Measurements from ENCODE around the gene GIT1. TPM values are rescaled to one million over a fixed set of nuclear protein-coding genes. Genes with fewer than 3 reads are reported as not detected.

Gene GIT1
- total RNA-seq, 1 donor from 2014 or later = 46.7 TPM

DNA sequence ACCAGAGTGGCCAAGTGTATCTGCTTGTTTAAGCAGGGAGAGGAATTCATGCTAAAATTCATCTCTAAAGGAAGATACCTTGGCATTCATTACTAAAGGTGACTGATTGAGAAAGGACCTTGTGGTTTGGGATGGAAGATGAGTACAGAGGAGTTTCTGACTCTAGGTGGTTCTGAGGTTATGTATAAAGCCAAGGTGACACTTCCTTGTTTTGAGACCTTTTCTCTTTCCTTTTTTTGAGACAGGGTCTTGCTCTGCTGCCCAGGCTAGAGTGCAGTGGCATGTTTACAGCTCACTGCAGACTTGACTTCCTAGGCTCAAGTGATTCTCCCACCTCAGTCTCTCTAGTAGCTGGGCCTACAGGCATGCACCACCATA is 31.7 kb downstream of the GIT1 start:
- H3K9me3 Mint-ChIP-seq (ENCODE audit: unreplicated experiment) = peaks cover 11% of the 10 kb centered on the region
- TF ChIP-seq, protein P1, sequence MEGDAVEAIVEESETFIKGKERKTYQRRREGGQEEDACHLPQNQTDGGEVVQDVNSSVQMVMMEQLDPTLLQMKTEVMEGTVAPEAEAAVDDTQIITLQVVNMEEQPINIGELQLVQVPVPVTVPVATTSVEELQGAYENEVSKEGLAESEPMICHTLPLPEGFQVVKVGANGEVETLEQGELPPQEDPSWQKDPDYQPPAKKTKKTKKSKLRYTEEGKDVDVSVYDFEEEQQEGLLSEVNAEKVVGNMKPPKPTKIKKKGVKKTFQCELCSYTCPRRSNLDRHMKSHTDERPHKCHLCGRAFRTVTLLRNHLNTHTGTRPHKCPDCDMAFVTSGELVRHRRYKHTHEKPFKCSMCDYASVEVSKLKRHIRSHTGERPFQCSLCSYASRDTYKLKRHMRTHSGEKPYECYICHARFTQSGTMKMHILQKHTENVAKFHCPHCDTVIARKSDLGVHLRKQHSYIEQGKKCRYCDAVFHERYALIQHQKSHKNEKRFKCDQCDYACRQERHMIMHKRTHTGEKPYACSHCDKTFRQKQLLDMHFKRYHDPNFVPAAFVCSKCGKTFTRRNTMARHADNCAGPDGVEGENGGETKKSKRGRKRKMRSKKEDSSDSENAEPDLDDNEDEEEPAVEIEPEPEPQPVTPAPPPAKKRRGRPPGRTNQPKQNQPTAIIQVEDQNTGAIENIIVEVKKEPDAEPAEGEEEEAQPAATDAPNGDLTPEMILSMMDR (IDR thresholded peaks at IDR 0.05; ENCODE audit: partially characterized antibody, unreplicated experiment) = no peak
- H3K36me3 Mint-ChIP-seq (ENCODE audit: unreplicated experiment) = no peaks in the 10 kb centered on the region
- H3K27me3 Mint-ChIP-seq (ENCODE audit: unreplicated experiment) = peaks cover 7% of the 10 kb centered on the region
- DNase-seq = no peak
- H3K4me1 Mint-ChIP-seq (ENCODE audit: low read depth, unreplicated experiment) = peaks cover 14% of the 10 kb centered on the region
- H3K27ac Mint-ChIP-seq (ENCODE audit: unreplicated experiment) = no peak overlapping the region
- no peak overlapping the region for H3K4me3 Mint-ChIP-seq (ENCODE audit: unreplicated experiment)

DNA sequence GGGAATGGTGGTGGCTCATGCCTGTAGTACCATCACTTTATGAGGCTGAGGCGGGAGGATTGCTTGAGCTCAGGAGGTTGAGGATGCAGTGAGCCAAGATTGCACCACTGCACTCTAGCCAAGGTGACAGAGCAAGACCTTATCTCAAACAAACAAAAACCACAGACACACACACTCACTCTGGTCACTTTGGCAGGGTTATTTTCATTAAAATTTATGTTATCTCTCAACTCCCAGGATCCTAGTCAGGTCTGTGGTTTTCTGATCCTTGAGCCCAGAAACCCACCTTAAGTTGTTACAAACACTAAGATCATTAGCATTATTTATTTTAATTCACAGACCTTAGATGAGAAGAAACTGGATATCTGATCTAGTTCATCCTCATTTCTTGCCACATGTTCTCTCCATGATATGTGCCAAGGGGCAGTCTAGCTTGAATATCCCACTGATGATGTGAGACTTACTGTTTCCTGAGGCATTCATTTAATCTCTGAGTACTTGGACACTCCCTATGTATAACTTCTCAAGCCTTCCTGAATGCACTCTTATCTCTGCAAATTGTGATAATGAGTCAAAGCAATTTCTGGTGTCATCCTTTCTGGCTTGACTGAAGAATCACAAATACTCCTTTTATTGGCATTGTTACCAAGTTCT is 32.2 kb downstream of the GIT1 start:
- peaks cover 13% of the 10 kb centered on the region for H3K4me1 Mint-ChIP-seq (ENCODE audit: low read depth, unreplicated experiment)
- H3K27me3 Mint-ChIP-seq (ENCODE audit: unreplicated experiment) = peaks cover 4% of the 10 kb centered on the region
- peaks cover 9% of the 10 kb centered on the region for H3K9me3 Mint-ChIP-seq (ENCODE audit: unreplicated experiment)
- H3K4me3 Mint-ChIP-seq (ENCODE audit: unreplicated experiment) = no peak overlapping the region
- DNase-seq = no peak
- H3K27ac Mint-ChIP-seq (ENCODE audit: unreplicated experiment) = no peak overlapping the region
- TF ChIP-seq, protein P1 (IDR thresholded peaks at IDR 0.05; ENCODE audit: partially characterized antibody, unreplicated experiment) = no peak
- H3K36me3 Mint-ChIP-seq (ENCODE audit: unreplicated experiment) = no peaks in the 10 kb centered on the region

DNA sequence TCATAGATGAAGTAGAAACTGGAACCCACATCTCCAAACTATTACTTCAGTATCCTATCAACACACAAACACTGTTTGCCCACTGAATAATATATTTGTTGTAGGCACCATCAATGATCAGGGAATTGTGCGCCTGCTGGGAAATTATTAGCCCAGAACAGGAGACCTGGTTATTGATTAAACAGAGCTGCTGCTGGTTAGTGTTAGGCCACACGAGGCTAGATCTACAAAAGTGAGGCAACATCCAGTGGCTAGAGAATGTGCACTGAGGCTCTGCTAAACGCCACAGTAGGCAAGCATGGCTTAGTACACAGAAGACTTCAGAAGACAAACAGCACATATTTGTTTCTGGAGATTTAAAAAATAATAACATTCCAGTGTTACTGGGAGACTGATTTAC is 33.6 kb downstream of the GIT1 start:
- peaks cover 4% of the 10 kb centered on the region for H3K27me3 Mint-ChIP-seq (ENCODE audit: unreplicated experiment)
- no peak overlapping the region for H3K4me3 Mint-ChIP-seq (ENCODE audit: unreplicated experiment)
- H3K4me1 Mint-ChIP-seq (ENCODE audit: low read depth, unreplicated experiment) = peaks cover 7% of the 10 kb centered on the region
- DNase-seq = no peak
- H3K27ac Mint-ChIP-seq (ENCODE audit: unreplicated experiment) = no peak overlapping the region
- H3K36me3 Mint-ChIP-seq (ENCODE audit: unreplicated experiment) = no peaks in the 10 kb centered on the region
- H3K9me3 Mint-ChIP-seq (ENCODE audit: unreplicated experiment) = peaks cover 6% of the 10 kb centered on the region
- TF ChIP-seq, protein P1 (IDR thresholded peaks at IDR 0.05; ENCODE audit: partially characterized antibody, unreplicated experiment) = no peak

DNA sequence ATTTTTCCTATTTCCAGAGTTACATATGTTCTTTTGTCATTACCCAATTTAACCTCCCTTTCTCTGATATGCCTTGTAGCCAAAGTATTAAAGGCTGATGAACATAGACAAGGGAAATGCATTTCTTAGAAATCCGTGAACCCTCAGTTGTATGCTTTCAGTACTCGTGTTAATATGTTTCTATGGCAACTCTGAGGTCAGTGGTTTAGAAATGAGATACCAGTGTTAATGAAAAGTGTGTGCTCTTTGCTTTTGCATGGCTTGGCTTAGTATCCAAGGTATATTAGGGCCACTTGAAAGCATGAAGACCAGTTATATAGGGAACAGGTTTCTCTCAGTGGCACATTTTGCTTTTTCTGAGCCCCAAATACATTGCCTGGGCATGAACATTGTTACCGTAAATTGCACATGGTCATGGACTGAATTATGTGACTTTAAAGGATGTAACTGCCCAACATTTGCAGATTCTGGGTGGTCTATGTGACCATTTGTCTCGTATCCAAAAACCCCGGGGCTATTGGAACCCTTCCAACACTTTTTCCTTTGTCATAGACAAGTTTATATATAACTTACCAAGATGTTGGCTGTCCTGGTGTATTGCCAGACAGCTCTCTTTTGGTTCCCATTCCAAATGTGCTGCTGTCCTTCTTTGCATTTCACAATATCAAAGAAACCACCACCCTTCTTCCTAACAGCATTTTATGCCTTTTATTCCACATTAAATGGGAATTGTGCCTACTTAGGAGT is 40.1 kb downstream of the GIT1 start:
- Mint-ChIP-seq H3K4me1 (ENCODE audit: low read depth, unreplicated experiment) (no peaks in the 10 kb centered on the region), H3K27ac (ENCODE audit: unreplicated experiment) (no peak overlapping the region), H3K36me3 (ENCODE audit: unreplicated experiment) (no peaks in the 10 kb centered on the region), H3K4me3 (ENCODE audit: unreplicated experiment) (no peak overlapping the region), H3K9me3 (ENCODE audit: unreplicated experiment) (no peaks in the 10 kb centered on the region), H3K27me3 (ENCODE audit: unreplicated experiment) (no peaks in the 10 kb centered on the region)
- TF ChIP-seq, protein P1 (IDR thresholded peaks at IDR 0.05; ENCODE audit: partially characterized antibody, unreplicated experiment) = no peak
- no peak for DNase-seq

DNA sequence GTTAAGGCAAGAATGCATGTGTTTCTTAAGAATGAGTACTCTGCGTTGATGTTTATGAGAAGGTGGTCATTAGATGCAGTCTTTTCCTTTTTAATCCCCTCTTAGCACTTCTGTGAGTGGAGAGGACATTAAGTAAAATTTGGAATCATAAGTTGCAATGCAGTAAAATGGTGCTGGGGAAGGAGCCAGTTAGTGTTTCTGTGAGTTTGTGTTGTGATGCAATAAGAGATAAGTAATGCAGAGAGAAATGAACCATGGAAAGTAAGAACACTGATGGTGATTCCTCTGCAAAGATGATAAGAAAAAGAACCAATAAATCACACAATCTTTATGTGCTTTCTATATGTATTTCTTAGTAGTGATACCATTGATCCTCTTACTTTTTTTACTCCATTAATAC is 42.6 kb downstream of the GIT1 start:
- DNase-seq = no peak
- Mint-ChIP-seq H3K4me1 (ENCODE audit: low read depth, unreplicated experiment) (no peaks in the 10 kb centered on the region), H3K27me3 (ENCODE audit: unreplicated experiment) (no peaks in the 10 kb centered on the region), H3K27ac (ENCODE audit: unreplicated experiment) (no peak overlapping the region), H3K4me3 (ENCODE audit: unreplicated experiment) (no peak overlapping the region), H3K9me3 (ENCODE audit: unreplicated experiment) (peaks cover 2% of the 10 kb centered on the region), H3K36me3 (ENCODE audit: unreplicated experiment) (no peaks in the 10 kb centered on the region)
- TF ChIP-seq, protein P1 (IDR thresholded peaks at IDR 0.05; ENCODE audit: partially characterized antibody, unreplicated experiment) = no peak
